HG03378 (cell line): ENCODE measurements around the gene ADSS2.

ENCODE experiments used
- ATAC-seq: cut with Tn5 transposase; IDR thresholded peaks from one replicate; pipeline ENCODE4 v1.9.1; 2021; ENCODE audit warnings: mild to moderate bottlenecking, moderate library complexity; ENCODE audit not compliant: unreplicated experiment

ADSS2 gene

GRCh38 chr1:244447024-244447423 lies 4.7 kb downstream of the ADSS2 start:
- ATAC-seq: no peak

- ATAC-seq: no peak
Observed at GRCh38 chr1:244445320-244446181, 6.2 kb downstream of the ADSS2 start.

- ATAC-seq: no peak
Observed at GRCh38 chr1:244444854-244445253, 6.9 kb downstream of the ADSS2 start.

- no peak for ATAC-seq
Observed at GRCh38 chr1:244442850-244443249, 8.9 kb downstream of the ADSS2 start.

GRCh38 chr1:244439391-244440032 lies 12.2 kb downstream of the ADSS2 start:
- ATAC-seq: no peak

- ATAC-seq: no peak
Observed at GRCh38 chr1:244437086-244437468, 14.6 kb downstream of the ADSS2 start.

- ATAC-seq: no peak
Observed at GRCh38 chr1:244436336-244437085, 15.2 kb downstream of the ADSS2 start.

GRCh38 chr1:244435562-244436205 lies 16.0 kb downstream of the ADSS2 start:
- no peak for ATAC-seq

GRCh38 chr1:244431166-244431565 lies 20.5 kb downstream of the ADSS2 start:
- ATAC-seq: no peak

GRCh38 chr1:244429818-244430217 lies 21.9 kb downstream of the ADSS2 start:
- ATAC-seq: no peak

GRCh38 chr1:244427647-244428046 lies 24.1 kb downstream of the ADSS2 start:
- no peak for ATAC-seq

GRCh38 chr1:244424649-244425334 lies 26.9 kb downstream of the ADSS2 start:
- ATAC-seq: no peak

- ATAC-seq: no peak
Observed at GRCh38 chr1:244422174-244422573, 29.5 kb downstream of the ADSS2 start.

- no peak for ATAC-seq
Observed at GRCh38 chr1:244419024-244419423, 32.7 kb downstream of the ADSS2 start.

- no peak for ATAC-seq
Observed at GRCh38 chr1:244414543-244414942, 37.2 kb downstream of the ADSS2 start.

GRCh38 chr1:244413736-244414135 lies 38.0 kb downstream of the ADSS2 start:
- no peak for ATAC-seq

GRCh38 chr1:244412176-244412575 lies 39.5 kb downstream of the ADSS2 start:
- no peak for ATAC-seq

- ATAC-seq: peak; percentile 92
Observed at GRCh38 chr1:244409701-244410100, 42.0 kb downstream of the ADSS2 start.

GRCh38 chr1:244406337-244406736 lies 45.4 kb downstream of the ADSS2 start:
- ATAC-seq: peak; percentile 78

GRCh38 chr1:244405856-244406255 lies 45.9 kb downstream of the ADSS2 start:
- no peak for ATAC-seq

- ATAC-seq: no peak
Observed at GRCh38 chr1:244403431-244403830, 48.3 kb downstream of the ADSS2 start.
